Upper lobe of right lung (tissue), 1 donor: ENCODE results near the gene FOXP1. TPM values are rescaled to one million over a fixed set of nuclear protein-coding genes. Genes with fewer than 3 reads are reported as not detected.

Source experiments
- ATAC-seq: fragments of 200-7000 bp; cut with Tn5 transposase; one replicate; pipeline ENCODE4 v1.9.1; 2020; ENCODE audit warnings: mild to moderate bottlenecking, moderate library complexity
- DNase-seq: peaks from one replicate; pipeline ENCODE4 v3.0.0-alpha.2; 2020
- H3K27ac ChIP-seq: fragments of 200-600 bp; one replicate; pipeline ENCODE4 v1.8.0; 2022
- H3K27me3 ChIP-seq: fragments of 200-600 bp; one replicate; pipeline ENCODE4 v1.8.0; 2022; ENCODE audit warnings: mild to moderate bottlenecking
- H3K36me3 ChIP-seq: fragments of 200-600 bp; one replicate; pipeline ENCODE4 v1.8.0; 2022
- H3K4me1 ChIP-seq: fragments of 200-600 bp; one replicate; pipeline ENCODE4 v1.8.0; 2022
- H3K4me3 ChIP-seq: fragments of 200-600 bp; one replicate; pipeline ENCODE4 v1.8.0; 2022; ENCODE audit warnings: mild to moderate bottlenecking
- H3K9me3 ChIP-seq: fragments of 200-600 bp; one replicate; pipeline ENCODE4 v1.8.0; 2022
- intact Hi-C: fragments of 100-400 bp; cut with DNase I; formaldehyde crosslinking; loops from one replicate; pipeline ENCODE4 v1.11.0; 2022
- total RNA-seq: library from RNA; stranded (reverse); fragmentation: NEBNext Ultra II Directional; extraction: Animal tissue kit (Norgen Biotek cat#: 25700); gene quantifications from one replicate; pipeline ENCODE4 v1.2.1, GENCODE V29; 2021
- TF ChIP-seq, protein P1 (sequence below): fragments of 200-600 bp; IDR thresholded peaks from one replicate; pipeline ENCODE4 v1.8.0; 2022; ENCODE audit warnings: antibody characterized with exemption
- donor health status: DM: no; HTN: yes; CAD: no; lungs with severe emphysema.

The FOXP1 gene
- total RNA-seq, 1 donor from 2014 or later, result 140 TPM

DNA sequence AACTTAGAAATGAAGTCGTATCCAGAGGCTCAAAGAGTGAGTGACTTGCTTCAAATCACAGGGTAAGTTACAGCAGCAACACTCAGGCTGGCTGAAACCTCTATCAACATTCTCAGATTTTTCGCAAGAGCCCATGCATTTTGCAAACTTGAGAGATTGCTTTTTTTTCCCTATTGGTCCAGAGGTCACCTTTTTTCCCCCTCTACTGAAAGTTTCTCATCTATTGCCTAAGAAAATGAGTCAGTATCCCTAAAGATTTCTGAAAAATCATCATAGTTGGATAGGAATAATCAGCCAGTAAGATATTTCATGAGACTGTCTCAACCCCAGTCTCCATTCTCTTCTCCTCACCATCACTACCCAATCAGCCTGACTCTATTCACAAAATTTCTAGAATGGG lies 410.6 kb downstream of the FOXP1 start:
- H3K4me3 ChIP-seq, result no peak overlapping the region
- intact Hi-C loops, result no loop called here
- no peak overlapping the region for H3K27ac ChIP-seq
- DNase-seq (no peak), ATAC-seq (peak; percentile 55)
- H3K27me3 ChIP-seq, result no peaks in the 10 kb centered on the region
- TF ChIP-seq, protein P1, sequence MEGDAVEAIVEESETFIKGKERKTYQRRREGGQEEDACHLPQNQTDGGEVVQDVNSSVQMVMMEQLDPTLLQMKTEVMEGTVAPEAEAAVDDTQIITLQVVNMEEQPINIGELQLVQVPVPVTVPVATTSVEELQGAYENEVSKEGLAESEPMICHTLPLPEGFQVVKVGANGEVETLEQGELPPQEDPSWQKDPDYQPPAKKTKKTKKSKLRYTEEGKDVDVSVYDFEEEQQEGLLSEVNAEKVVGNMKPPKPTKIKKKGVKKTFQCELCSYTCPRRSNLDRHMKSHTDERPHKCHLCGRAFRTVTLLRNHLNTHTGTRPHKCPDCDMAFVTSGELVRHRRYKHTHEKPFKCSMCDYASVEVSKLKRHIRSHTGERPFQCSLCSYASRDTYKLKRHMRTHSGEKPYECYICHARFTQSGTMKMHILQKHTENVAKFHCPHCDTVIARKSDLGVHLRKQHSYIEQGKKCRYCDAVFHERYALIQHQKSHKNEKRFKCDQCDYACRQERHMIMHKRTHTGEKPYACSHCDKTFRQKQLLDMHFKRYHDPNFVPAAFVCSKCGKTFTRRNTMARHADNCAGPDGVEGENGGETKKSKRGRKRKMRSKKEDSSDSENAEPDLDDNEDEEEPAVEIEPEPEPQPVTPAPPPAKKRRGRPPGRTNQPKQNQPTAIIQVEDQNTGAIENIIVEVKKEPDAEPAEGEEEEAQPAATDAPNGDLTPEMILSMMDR, result no peak
- H3K36me3 ChIP-seq, result no peaks in the 10 kb centered on the region
- no peaks in the 10 kb centered on the region for H3K9me3 ChIP-seq
- H3K4me1 ChIP-seq, result no peaks in the 10 kb centered on the region

DNA sequence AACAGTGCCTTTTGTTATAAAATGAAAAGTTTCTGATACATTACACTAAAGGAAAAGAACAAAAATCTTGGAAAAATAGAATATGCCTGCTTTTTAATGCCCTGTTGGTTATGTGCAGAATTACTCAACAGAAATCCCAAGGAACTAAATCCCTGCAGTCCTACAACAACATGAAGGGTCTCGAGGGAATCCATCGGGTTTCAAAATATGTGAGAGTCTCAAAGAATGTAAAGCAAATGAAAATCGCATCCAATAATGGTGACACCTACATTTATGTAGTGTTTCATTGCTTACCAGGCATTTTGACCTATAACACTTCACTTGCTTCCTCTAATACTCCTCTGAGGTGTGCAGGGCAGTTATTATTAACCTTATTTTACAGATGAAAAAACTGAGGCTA lies 411.3 kb downstream of the FOXP1 start:
- Histone ChIP-seq H3K27me3 (no peaks in the 10 kb centered on the region), H3K4me3 (no peak overlapping the region), H3K4me1 (no peaks in the 10 kb centered on the region), H3K36me3 (no peaks in the 10 kb centered on the region), H3K9me3 (no peaks in the 10 kb centered on the region), H3K27ac (no peak overlapping the region)
- no peak for DNase-seq
- intact Hi-C loops, result no loop called here
- ATAC-seq, result no peak
- TF ChIP-seq, protein P1, result no peak

DNA sequence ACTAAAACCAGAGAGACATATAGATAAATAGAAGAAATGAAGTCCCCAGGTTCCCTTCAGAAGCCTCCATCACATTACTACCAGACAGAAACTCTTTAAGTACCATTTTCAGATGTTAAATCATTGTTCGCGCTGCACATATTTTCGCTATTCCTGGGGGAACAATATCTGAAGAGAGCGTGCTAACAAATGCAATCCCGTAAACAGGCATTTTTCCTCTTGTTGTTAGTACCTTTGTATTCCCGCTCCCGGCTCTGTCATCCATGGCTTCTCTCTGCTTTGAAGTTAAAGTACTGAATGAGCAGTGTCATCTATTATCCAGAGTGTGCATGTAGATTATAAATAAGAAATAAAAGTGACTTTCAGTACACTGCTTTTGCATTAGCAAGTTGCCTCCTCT lies 412.3 kb downstream of the FOXP1 start:
- DNase-seq, result no peak
- H3K27me3 ChIP-seq, result no peaks in the 10 kb centered on the region
- no peak for ATAC-seq
- TF ChIP-seq, protein P1, result no peak
- H3K4me3 ChIP-seq, result no peak overlapping the region
- intact Hi-C loops, result no loop called here
- no peaks in the 10 kb centered on the region for H3K9me3 ChIP-seq
- no peaks in the 10 kb centered on the region for H3K36me3 ChIP-seq
- no peaks in the 10 kb centered on the region for H3K4me1 ChIP-seq
- H3K27ac ChIP-seq, result no peak overlapping the region

DNA sequence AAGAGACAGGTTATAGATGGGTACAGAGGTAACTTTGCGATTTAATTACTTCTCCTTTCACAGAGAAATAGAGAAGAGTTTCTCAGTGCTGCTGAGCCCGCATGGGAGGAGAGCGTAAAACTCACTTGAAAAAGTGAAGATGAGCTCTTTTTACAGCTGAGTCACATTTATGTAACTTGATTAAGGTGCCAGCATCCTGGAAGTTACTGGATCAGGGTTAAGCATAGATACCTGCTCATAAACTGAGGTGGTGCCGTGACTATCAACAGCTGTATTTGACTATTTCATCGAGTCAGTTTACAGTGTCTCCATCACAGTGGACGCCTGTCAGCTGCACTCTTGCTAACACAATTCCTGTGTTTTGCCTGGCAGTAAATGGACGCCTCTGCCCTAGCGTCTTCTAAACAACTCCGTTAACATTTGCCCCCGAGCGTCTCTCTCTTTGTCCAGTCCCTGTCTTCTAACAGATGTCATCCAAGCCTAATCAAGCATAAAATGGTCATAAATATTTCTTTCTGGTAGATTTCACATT lies 414.6 kb downstream of the FOXP1 start:
- H3K36me3 ChIP-seq, result no peaks in the 10 kb centered on the region
- H3K4me3 ChIP-seq, result no peak overlapping the region
- ATAC-seq, result no peak
- intact Hi-C loops, result no loop called here
- no peaks in the 10 kb centered on the region for H3K4me1 ChIP-seq
- TF ChIP-seq, protein P1, result no peak
- no peaks in the 10 kb centered on the region for H3K27me3 ChIP-seq
- H3K9me3 ChIP-seq, result no peaks in the 10 kb centered on the region
- DNase-seq, result no peak
- peak overlapping the region; percentile 31 for H3K27ac ChIP-seq

DNA sequence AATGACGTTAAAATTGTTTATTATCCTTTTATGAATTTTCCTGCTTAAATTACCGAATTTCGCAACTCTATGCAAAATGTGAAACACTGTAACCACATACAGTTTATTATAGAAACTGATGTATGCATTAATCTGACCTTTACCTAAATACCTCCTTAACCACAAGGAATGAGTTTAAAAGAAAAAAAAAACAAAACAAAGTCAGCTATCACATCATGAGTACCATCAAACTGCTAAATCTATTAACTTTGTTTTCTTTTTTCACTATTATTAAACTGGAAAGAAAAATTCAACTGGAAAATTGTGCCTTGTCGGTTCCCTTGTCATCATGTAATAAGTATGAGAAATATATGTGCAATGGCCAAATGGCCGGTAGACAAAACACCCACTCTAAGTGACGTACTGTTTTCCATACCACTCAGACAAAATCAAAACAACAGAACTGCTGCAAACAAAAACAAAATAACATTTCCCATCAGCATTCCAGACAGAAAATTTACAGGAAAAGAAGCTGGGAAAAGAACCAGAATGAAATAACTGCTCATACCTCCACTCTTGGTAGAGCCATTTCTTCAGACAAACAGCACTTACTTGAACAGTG lies 415.3 kb downstream of the FOXP1 start:
- ATAC-seq, result no peak
- intact Hi-C loops, result no loop called here

More for the DNA sequence above, 415.3 kb downstream of the FOXP1 start:
- no peaks in the 10 kb centered on the region for H3K27me3 ChIP-seq
- no peak overlapping the region for H3K4me3 ChIP-seq
- no peaks in the 10 kb centered on the region for H3K36me3 ChIP-seq
- DNase-seq, result no peak
- TF ChIP-seq, protein P1, result no peak
- H3K9me3 ChIP-seq, result no peaks in the 10 kb centered on the region
- H3K4me1 ChIP-seq, result no peaks in the 10 kb centered on the region
- peak overlapping the region; percentile 31 for H3K27ac ChIP-seq
